SIG-M5 treated with dmso at 0.1 percent for 504 hours (cell line): ENCODE measurements around the gene SLC22A5.
"Not testable (repeated sequence)": the region's sequence is repeated elsewhere in the genome, so short reads cannot be mapped to it uniquely, and the experiment has no call there.

ENCODE experiments used
- DNase-seq: peaks from one replicate; lab custom pipeline; 2025; ENCODE audit not compliant: unreplicated experiment; lab: John Stamatoyannopoulos, UW

Gene SLC22A5

DNA sequence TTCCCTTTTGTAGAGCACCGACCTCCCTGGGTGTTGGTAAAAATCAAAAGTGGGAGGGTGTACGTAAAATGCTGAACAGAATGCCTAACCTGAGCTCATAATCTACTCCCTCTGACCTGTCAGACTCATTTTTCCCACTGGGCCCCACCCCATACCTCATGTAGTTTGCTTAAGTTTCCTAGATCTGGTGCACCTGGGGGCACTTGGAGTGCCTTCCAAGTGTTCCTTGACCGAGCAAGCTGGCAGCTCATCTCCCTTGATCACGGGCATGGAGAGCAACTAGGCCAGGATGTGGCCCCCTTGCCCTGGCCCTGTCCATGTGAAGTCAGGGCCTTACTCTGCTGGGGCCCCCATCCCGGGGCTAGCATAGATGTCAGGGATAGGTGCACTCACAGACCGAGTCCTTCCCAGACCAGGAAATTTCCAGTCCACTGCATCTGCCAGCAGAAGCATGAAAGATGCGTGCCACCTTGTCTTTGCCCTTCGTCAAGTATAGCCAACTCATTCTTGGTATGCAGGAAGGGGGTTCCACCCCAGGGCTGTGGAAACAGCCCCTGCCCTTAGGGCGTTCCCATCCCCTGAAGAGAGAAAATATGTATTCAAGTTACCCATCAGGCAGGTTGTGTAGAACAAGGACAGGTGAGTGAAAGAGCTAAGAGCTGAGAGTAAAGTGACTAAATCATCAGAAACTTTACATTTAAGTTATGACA, 41.9 kb downstream of the SLC22A5 start:
- no peak for DNase-seq

GRCh38 chr5:132413567-132413966, 44.1 kb downstream of the SLC22A5 start:
- DNase-seq: no peak

GRCh38 chr5:132414634-132415378, 45.3 kb downstream of the SLC22A5 start:
- peak; percentile 67 for DNase-seq

- DNase-seq: not testable (repeated sequence)
Measured at GRCh38 chr5:132415516-132415915, 46.0 kb downstream of the SLC22A5 start.

DNA sequence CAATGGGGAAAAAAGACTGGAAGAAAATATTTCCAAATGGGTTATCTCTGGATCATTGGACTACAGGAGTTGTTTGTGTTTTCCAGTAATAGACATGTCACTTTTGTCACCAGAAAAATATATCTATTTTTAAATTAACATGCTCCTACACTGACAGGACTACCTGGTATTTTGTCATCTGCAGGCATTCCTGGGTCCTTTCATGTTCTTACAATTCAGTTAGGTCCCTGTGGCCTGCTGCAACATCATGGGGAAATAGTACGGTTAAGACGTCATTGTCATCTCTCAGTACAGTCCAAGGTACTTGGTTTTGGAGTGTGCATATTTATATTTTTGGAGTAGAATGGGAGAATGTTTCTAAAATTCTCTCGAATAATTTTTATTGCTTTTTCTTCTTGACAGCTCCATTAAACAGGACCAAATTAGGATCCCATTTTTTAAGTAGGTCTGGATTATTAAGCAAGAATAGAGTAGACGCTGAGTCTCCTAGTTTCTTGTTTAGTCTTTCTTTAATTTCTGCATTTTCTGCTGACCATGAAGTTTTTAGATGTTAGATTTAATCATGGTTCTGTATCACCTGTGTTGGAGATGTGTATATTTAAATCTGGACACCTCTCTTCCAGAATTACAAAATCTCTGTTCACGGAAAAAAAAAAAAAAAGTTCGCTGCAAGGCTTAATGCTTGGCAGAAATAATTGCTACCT, 46.9 kb downstream of the SLC22A5 start:
- DNase-seq: no peak

DNA sequence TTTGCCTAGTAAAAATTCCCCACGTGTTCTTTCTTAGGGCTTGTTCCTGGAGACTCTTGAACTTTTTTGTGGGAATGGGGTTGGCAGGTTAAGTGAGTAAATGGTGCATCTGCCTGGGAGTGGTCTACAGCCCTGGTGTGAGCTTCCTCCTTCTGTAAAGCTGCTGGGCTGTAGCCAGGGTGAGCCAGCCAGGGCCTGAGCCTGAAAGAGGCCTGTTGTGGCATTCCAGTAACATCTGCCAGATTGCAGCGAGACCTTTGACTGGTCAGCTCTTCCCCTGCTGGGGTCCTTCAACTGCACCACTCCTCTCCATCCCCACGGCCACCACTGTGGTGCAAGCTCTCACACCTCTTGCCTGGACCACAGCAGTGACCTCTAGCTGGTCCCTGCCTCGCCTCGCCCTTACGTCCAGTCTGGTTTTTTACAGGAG, 47.5 kb downstream of the SLC22A5 start:
- DNase-seq: no peak

DNA sequence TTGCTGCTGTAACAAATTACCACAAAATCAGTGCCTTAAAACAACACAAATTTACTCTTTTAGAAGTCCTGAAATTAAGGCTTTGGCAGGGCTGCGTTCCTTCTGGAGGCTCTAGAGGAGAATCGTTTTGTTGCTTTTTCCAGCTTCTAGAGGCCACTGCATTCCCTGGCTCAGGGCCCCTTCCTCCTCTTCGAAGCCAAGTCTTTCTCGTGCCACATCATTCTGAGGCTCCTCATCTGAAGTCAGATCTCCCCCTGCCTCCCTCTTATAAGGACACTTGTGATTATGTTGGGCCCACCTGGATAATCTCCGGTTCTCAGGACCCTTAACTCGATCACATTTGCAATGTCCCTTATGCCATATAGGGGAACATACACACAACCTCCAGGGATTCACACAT, 48.0 kb downstream of the SLC22A5 start:
- DNase-seq: no peak

- DNase-seq: no peak
Measured at GRCh38 chr5:132417889-132418485, 48.5 kb downstream of the SLC22A5 start.

DNA sequence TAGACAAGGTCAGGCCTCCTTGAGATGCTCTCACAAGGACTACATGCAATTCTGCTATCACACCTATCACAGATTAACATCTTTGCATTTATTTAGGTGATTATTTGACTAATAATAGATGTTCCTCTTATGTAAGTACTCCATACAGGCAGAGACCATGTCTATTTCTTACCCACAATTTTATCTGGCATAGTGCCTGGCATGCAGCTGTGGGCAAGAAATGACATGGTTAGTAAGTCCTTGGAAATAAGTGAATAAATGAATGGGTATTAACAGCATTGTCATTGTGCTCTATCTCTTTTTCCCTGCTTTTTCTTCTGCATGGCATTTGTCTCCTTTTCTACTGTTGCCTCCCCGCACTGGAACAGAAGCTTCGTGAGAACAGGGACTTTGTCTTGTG, 49.4 kb downstream of the SLC22A5 start:
- DNase-seq: no peak

DNA sequence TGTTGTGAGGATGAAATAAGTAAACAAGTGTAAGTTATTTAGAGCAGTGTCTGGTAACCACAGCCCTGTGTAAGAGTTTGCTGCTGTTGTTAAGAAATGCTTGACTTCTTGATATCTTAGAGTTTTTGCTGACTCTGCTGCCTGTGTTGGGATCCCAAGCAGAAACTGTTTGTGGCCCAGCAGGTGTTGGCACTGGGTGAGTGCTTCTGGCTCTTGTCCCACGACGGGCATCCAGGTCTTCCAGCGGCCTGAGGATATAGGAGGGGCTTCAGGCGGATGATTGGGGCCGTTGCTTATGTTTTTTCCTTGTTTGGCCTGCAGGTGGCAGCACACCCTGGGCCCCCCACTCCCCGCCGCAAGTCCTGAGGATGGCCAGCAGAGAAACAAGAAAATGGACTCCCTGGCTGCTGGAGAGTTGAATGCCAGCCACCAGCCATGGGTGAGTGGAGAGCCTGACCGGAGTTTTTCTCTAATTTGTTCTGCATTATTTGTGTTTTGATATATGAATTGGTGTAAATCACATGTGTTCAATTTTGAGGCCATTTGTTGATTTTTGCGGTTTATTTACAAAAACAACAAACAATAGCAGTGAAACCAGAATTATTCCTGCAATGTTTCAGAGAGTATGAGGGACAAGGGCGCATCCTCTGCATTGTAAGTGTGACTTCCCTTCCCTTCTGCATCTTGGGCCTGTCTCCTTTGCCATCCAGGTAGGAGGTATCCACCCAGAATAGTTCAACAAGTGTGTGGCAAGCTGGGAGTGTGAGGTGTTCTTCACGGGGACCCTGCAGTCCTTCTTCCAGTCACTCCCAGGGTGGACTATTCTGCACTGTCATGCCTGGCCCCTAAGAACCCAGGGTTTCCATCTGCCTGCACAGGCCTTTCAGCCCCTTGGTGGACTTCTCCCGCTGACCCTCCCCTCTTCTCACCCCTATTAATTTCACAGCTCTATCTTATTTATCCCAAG, 50.3 kb downstream of the SLC22A5 start:
- DNase-seq: peak; percentile 66

GRCh38 chr5:132420706-132421272, 51.3 kb downstream of the SLC22A5 start:
- DNase-seq: no peak

DNA sequence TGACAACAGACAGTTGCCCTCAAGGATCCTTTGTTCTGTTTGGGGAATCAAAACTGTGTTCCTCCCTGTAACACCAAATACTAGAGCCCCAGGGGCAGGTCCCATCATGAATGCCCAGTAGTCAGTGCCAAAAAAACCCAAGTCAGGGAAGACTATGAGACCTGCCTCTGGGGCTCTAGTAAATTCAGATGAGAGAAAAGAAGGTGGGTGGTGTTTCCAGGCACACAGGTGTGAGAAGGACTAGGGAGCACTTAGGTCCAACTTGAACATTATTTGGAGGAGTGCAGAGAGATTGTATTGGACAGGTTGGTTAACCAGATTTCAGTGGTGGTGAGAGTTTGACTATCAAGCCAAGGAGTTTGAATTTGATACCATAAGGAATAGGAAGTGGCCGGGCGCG, 52.0 kb downstream of the SLC22A5 start:
- DNase-seq: no peak

- peak; percentile 89 for DNase-seq
Measured at GRCh38 chr5:132422720-132423437, 53.4 kb downstream of the SLC22A5 start.

- no peak for DNase-seq
Measured at GRCh38 chr5:132423438-132423898, 54.0 kb downstream of the SLC22A5 start.

- DNase-seq: no peak
Measured at GRCh38 chr5:132424167-132424880, 54.8 kb downstream of the SLC22A5 start.

GRCh38 chr5:132425009-132425937, 55.8 kb downstream of the SLC22A5 start:
- DNase-seq: peak; percentile 51

- DNase-seq: no peak
Measured at GRCh38 chr5:132425975-132426524, 56.5 kb downstream of the SLC22A5 start.
